ENCODE results near the gene MPRIP.
"Not testable (repeated sequence)": the region's sequence is repeated elsewhere in the genome, so short reads cannot be mapped to it uniquely, and the experiment has no call there.

Gene MPRIP

GRCh38 chr17:17151541-17151940, 109.3 kb downstream of the MPRIP start:
- no peak for DNase-seq

GRCh38 chr17:17151962-17152361, 109.7 kb downstream of the MPRIP start:
- no peak for DNase-seq

GRCh38 chr17:17152385-17152784, 110.1 kb downstream of the MPRIP start:
- no peak for DNase-seq

- no peak for DNase-seq
Observed at GRCh38 chr17:17153071-17153470, 110.8 kb downstream of the MPRIP start.

- no peak for DNase-seq
Observed at GRCh38 chr17:17153709-17154108, 111.5 kb downstream of the MPRIP start.

GRCh38 chr17:17154556-17154955, 112.3 kb downstream of the MPRIP start:
- no peak for DNase-seq

GRCh38 chr17:17154981-17155380, 112.7 kb downstream of the MPRIP start:
- DNase-seq = no peak

- no peak for DNase-seq
Observed at GRCh38 chr17:17155568-17155967, 113.3 kb downstream of the MPRIP start.

GRCh38 chr17:17156107-17156506, 113.8 kb downstream of the MPRIP start:
- no peak for DNase-seq

- no peak for DNase-seq
Observed at GRCh38 chr17:17156511-17156910, 114.3 kb downstream of the MPRIP start.

- DNase-seq = no peak
Observed at GRCh38 chr17:17157041-17157440, 114.8 kb downstream of the MPRIP start.

GRCh38 chr17:17158506-17158905, 116.2 kb downstream of the MPRIP start:
- not testable (repeated sequence) for DNase-seq

- DNase-seq = no peak
Observed at GRCh38 chr17:17159571-17159970, 117.3 kb downstream of the MPRIP start.

GRCh38 chr17:17161121-17161520, 118.9 kb downstream of the MPRIP start:
- no peak for DNase-seq

GRCh38 chr17:17161759-17162158, 119.5 kb downstream of the MPRIP start:
- DNase-seq = no peak

- DNase-seq = no peak
Observed at GRCh38 chr17:17164156-17164555, 121.9 kb downstream of the MPRIP start.

- no peak for DNase-seq
Observed at GRCh38 chr17:17164676-17165075, 122.4 kb downstream of the MPRIP start.

- no peak for DNase-seq
Observed at GRCh38 chr17:17165666-17166308, 123.5 kb downstream of the MPRIP start.

- DNase-seq = no peak
Observed at GRCh38 chr17:17166446-17166845, 124.2 kb downstream of the MPRIP start.

GRCh38 chr17:17167356-17167755, 125.1 kb downstream of the MPRIP start:
- no peak for DNase-seq

- DNase-seq = no peak
Observed at GRCh38 chr17:17167986-17168385, 125.7 kb downstream of the MPRIP start.

GRCh38 chr17:17168401-17168800, 126.1 kb downstream of the MPRIP start:
- no peak for DNase-seq

GRCh38 chr17:17169396-17169795, 127.1 kb downstream of the MPRIP start:
- DNase-seq = no peak

- no peak for DNase-seq
Observed at GRCh38 chr17:17170346-17170985, 128.2 kb downstream of the MPRIP start.

GRCh38 chr17:17171186-17171585, 128.9 kb downstream of the MPRIP start:
- no peak for DNase-seq

Data from NCI-H524 treated with DMSO at 0.1 percent for 48 hours (cell line).